Upper lobe of right lung (tissue), 1 donor: Measurements from ENCODE around the gene SLC6A11. TPM values are rescaled to one million over a fixed set of nuclear protein-coding genes. Genes with fewer than 3 reads are reported as not detected.
A peak's percentile ranks its signal among the peaks of the same experiment; 100 is the strongest.

Experiments used
- ATAC-seq: fragments of 200-7000 bp; cut with Tn5 transposase; one replicate; pipeline ENCODE4 v1.9.1; 2020; ENCODE audit warnings: mild to moderate bottlenecking, moderate library complexity
- DNase-seq: peaks from one replicate; pipeline ENCODE4 v3.0.0-alpha.2; 2020
- H3K27ac ChIP-seq: fragments of 200-600 bp; one replicate; pipeline ENCODE4 v1.8.0; 2022
- H3K27me3 ChIP-seq: fragments of 200-600 bp; one replicate; pipeline ENCODE4 v1.8.0; 2022; ENCODE audit warnings: mild to moderate bottlenecking
- H3K36me3 ChIP-seq: fragments of 200-600 bp; one replicate; pipeline ENCODE4 v1.8.0; 2022
- H3K4me1 ChIP-seq: fragments of 200-600 bp; one replicate; pipeline ENCODE4 v1.8.0; 2022
- H3K4me3 ChIP-seq: fragments of 200-600 bp; one replicate; pipeline ENCODE4 v1.8.0; 2022; ENCODE audit warnings: mild to moderate bottlenecking
- H3K9me3 ChIP-seq: fragments of 200-600 bp; one replicate; pipeline ENCODE4 v1.8.0; 2022
- CTCF ChIP-seq: fragments of 200-600 bp; IDR thresholded peaks from one replicate; pipeline ENCODE4 v1.8.0; 2022; ENCODE audit warnings: antibody characterized with exemption
- intact Hi-C: fragments of 100-400 bp; cut with DNase I; formaldehyde crosslinking; loops from one replicate; pipeline ENCODE4 v1.11.0; 2022
- total RNA-seq: library from RNA; stranded (reverse); fragmentation: NEBNext Ultra II Directional; extraction: Animal tissue kit (Norgen Biotek cat#: 25700); gene quantifications from one replicate; pipeline ENCODE4 v1.2.1, GENCODE V29; 2021
- donor health status: DM: no; HTN: yes; CAD: no; lungs with severe emphysema.

SLC6A11 gene
- total RNA-seq, 1 donor from 2014 or later = 0.17 TPM

- Histone ChIP-seq H3K4me3 (no peak overlapping the region), H3K27me3 (peaks cover 3% of the 10 kb centered on the region), H3K9me3 (no peaks in the 10 kb centered on the region), H3K36me3 (no peaks in the 10 kb centered on the region), H3K4me1 (no peaks in the 10 kb centered on the region), H3K27ac (no peak overlapping the region)
- no peak for TF ChIP-seq CTCF
- intact Hi-C loops = no loop called here
- DNase-seq (no peak), ATAC-seq (no peak)
Observed at GRCh38 chr3:10919636-10920035, 103.6 kb downstream of the SLC6A11 start.

GRCh38 chr3:10925436-10926255 is 109.6 kb downstream of the SLC6A11 start:
- intact Hi-C loops = no loop called here
- no peaks in the 10 kb centered on the region for H3K36me3 ChIP-seq
- H3K27ac ChIP-seq = no peak overlapping the region
- H3K27me3 ChIP-seq = no peaks in the 10 kb centered on the region
- H3K4me3 ChIP-seq = no peak overlapping the region
- no peaks in the 10 kb centered on the region for H3K9me3 ChIP-seq
- ATAC-seq = no peak
- no peaks in the 10 kb centered on the region for H3K4me1 ChIP-seq
- TF ChIP-seq CTCF = no peak
- DNase-seq = no peak

- Histone ChIP-seq H3K4me1 (no peaks in the 10 kb centered on the region), H3K27ac (no peak overlapping the region), H3K4me3 (no peak overlapping the region), H3K36me3 (no peaks in the 10 kb centered on the region), H3K27me3 (no peaks in the 10 kb centered on the region), H3K9me3 (no peaks in the 10 kb centered on the region)
- ATAC-seq = peak; percentile 11
- no peak for DNase-seq
- intact Hi-C loops = no loop called here
- TF ChIP-seq CTCF = no peak
Observed at GRCh38 chr3:10926256-10926810, 110.3 kb downstream of the SLC6A11 start.

- no peak for TF ChIP-seq CTCF
- no peak for DNase-seq
Observed at GRCh38 chr3:10926811-10927521, 110.9 kb downstream of the SLC6A11 start.

GRCh38 chr3:10927551-10927950 is 111.5 kb downstream of the SLC6A11 start:
- Histone ChIP-seq H3K36me3 (no peaks in the 10 kb centered on the region), H3K4me3 (no peak overlapping the region), H3K27ac (no peak overlapping the region), H3K27me3 (no peaks in the 10 kb centered on the region), H3K9me3 (no peaks in the 10 kb centered on the region), H3K4me1 (no peaks in the 10 kb centered on the region)
- TF ChIP-seq CTCF = no peak
- intact Hi-C loops = no loop called here
- ATAC-seq (peak; percentile 5), DNase-seq (no peak)

More at GRCh38 chr3:10926811-10927521, 110.9 kb downstream of the SLC6A11 start:
- Histone ChIP-seq H3K27ac (no peak overlapping the region), H3K4me3 (no peak overlapping the region), H3K9me3 (no peaks in the 10 kb centered on the region), H3K4me1 (no peaks in the 10 kb centered on the region), H3K36me3 (no peaks in the 10 kb centered on the region), H3K27me3 (no peaks in the 10 kb centered on the region)
- intact Hi-C loops = no loop called here
- ATAC-seq = peak; percentile 18
